Nephron progenitor cell (in vitro differentiated cells): ENCODE results near the gene ATXN2.

Experiments
- DNase-seq: peaks from one replicate; pipeline ENCODE4 v3.0.0; 2021
- H3K27ac Mint-ChIP-seq: 2 replicates; pipeline ENCODE4 v1.8.0; 2021; ENCODE audit warnings: mild to moderate bottlenecking, moderate library complexity, mixed read lengths
- H3K27me3 Mint-ChIP-seq: 2 replicates; pipeline ENCODE4 v1.8.0; 2021; ENCODE audit warnings: mild to moderate bottlenecking, low read depth, mixed read lengths; ENCODE audit not compliant: poor library complexity
- H3K36me3 Mint-ChIP-seq: 2 replicates; pipeline ENCODE4 v1.8.0; 2021; ENCODE audit warnings: low read depth, mixed read lengths
- H3K4me1 Mint-ChIP-seq: 2 replicates; pipeline ENCODE4 v1.8.0; 2021; ENCODE audit warnings: mixed read lengths
- H3K4me3 Mint-ChIP-seq: 2 replicates; pipeline ENCODE4 v1.8.0; 2021; ENCODE audit warnings: mild to moderate bottlenecking, moderate library complexity, mixed read lengths
- H3K9me3 Mint-ChIP-seq: 2 replicates; pipeline ENCODE4 v1.8.0; 2021; ENCODE audit warnings: mild to moderate bottlenecking, moderate library complexity, mixed read lengths
- TF ChIP-seq, protein P1 (sequence below): fragments of 200-600 bp; sonication (generic); IDR thresholded peaks from 2 replicates; pipeline ENCODE4 v1.5.0; 2021; ENCODE audit warnings: antibody characterized with exemption

ATXN2 gene

DNA sequence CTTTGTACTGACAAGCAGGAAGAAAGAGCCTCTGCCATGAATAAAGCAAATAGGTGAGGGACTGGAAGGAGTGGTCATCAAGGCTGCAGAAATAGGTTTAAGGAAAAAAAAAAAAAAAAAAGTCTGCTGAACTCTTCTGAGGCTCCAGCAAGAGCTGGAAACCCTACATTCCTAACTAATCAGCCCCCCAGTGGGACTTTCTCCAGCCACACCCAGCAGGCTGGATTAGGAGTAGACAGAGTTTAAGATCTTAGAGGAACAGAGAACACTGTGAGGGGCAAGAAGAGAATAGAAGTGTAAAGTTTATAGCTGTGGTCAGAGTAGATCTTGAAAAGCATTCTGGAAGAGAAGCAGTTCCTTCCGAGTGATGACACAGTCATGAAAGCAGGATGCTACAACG, 66.4 kb downstream of the ATXN2 start:
- peak overlapping the region; percentile 62 for H3K27ac Mint-ChIP-seq
- H3K9me3 Mint-ChIP-seq = no peaks in the 10 kb centered on the region
- peaks cover 65% of the 10 kb centered on the region for H3K36me3 Mint-ChIP-seq
- no peaks in the 10 kb centered on the region for H3K4me1 Mint-ChIP-seq
- no peaks in the 10 kb centered on the region for H3K27me3 Mint-ChIP-seq
- TF ChIP-seq, protein P1, sequence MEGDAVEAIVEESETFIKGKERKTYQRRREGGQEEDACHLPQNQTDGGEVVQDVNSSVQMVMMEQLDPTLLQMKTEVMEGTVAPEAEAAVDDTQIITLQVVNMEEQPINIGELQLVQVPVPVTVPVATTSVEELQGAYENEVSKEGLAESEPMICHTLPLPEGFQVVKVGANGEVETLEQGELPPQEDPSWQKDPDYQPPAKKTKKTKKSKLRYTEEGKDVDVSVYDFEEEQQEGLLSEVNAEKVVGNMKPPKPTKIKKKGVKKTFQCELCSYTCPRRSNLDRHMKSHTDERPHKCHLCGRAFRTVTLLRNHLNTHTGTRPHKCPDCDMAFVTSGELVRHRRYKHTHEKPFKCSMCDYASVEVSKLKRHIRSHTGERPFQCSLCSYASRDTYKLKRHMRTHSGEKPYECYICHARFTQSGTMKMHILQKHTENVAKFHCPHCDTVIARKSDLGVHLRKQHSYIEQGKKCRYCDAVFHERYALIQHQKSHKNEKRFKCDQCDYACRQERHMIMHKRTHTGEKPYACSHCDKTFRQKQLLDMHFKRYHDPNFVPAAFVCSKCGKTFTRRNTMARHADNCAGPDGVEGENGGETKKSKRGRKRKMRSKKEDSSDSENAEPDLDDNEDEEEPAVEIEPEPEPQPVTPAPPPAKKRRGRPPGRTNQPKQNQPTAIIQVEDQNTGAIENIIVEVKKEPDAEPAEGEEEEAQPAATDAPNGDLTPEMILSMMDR = no peak
- H3K4me3 Mint-ChIP-seq = no peak overlapping the region
- DNase-seq = no peak

DNA sequence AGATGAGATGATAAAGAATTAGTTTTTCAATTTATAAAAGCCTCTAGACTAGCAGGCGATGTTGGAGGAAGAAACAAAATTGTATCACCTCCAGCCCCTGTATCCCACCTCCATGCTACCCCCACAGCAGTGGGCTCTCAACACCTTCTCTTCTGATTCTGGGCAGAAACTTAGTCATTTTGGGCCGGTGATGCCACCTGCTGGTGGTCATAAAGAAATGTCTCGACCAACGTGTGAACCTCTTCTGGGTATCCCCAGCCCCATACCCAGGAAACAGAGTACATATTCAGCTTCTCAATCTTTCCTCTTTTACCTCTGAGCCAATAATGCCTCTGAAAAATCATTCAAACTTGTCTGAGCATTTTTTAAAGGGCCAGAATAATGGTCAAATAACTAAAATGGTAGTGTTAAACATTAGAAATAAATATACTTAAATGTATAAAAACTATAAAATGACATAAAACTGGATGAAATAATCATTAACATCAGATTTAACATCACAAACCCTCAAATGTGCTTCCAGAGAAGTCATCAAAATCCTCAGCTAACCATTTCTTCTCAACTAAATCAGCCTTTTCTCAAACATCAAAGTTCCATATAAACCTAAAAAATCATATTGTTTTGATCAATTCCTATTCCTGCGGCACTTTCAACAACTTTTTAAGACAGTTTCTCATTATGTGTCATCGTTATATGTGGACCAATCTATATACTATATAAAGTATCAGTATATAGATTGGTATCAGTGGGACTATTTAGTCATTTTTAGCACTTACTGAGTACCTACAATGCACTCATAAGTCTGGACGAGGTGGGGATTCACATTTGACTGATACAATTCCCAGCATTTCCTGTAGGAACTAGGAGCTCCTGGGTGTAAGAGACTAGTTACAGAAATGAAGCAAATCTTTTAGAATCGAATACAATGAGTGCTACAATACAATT, 69.4 kb downstream of the ATXN2 start:
- H3K9me3 Mint-ChIP-seq = peaks cover 5% of the 10 kb centered on the region
- DNase-seq = peak; percentile 58
- H3K4me1 Mint-ChIP-seq = no peaks in the 10 kb centered on the region
- no peak overlapping the region for H3K4me3 Mint-ChIP-seq
- TF ChIP-seq, protein P1 = peak; percentile 65
- peak overlapping the region; percentile 62 for H3K27ac Mint-ChIP-seq
- peaks cover 56% of the 10 kb centered on the region for H3K36me3 Mint-ChIP-seq
- no peaks in the 10 kb centered on the region for H3K27me3 Mint-ChIP-seq

DNA sequence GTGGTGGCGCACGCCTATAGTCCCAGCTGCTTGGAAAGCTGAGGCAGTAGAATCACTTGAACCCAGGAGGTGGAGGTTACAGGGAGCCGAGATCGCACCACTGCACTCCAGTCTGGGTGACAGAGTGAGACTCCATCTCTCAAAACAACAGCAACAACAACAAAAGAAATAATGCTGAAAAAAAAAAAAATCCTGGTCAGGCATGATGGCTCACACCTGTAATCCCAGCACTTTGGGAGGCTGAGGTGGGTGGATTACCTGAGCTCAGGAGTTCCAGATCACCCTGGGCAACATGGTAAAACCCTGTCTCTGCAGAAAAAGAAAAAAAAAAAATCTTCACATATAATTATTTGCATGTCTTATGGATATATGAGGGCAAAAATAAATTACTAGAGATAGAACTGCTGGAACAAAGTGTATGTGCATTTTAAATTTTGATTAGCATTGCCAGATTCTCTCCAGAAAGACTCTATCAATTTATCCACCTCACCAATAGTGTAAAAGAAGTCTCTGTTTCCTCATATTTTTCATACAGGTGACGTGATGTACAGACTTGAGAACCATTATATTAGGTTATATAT, 75.4 kb downstream of the ATXN2 start:
- H3K27me3 Mint-ChIP-seq = peaks cover 5% of the 10 kb centered on the region
- no peaks in the 10 kb centered on the region for H3K4me1 Mint-ChIP-seq
- H3K27ac Mint-ChIP-seq = no peak overlapping the region
- peaks cover 53% of the 10 kb centered on the region for H3K36me3 Mint-ChIP-seq
- DNase-seq = no peak
- no peak overlapping the region for H3K4me3 Mint-ChIP-seq
- TF ChIP-seq, protein P1 = no peak
- H3K9me3 Mint-ChIP-seq = peaks cover 5% of the 10 kb centered on the region

DNA sequence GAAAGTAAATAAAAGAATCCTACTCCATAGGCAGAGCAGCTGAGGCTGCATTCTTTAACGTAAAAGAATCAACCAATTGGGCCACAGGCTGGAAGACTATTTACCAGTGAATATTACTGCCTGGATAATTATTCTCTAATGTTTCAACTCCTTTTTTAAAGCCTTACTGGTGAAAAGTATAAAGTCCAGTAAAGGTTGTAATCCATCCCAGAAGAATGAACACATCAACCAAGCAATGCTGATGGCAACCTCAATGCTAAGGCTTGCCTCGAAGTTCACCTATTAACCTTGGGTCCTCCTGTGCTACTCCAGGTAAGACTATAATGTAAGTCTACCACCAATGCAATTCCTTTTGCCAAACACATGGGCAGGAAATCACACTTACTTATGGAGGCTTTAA, 77.3 kb downstream of the ATXN2 start:
- Mint-ChIP-seq H3K4me1 (no peaks in the 10 kb centered on the region), H3K9me3 (peaks cover 4% of the 10 kb centered on the region), H3K27me3 (peaks cover 5% of the 10 kb centered on the region), H3K4me3 (no peak overlapping the region), H3K27ac (no peak overlapping the region), H3K36me3 (peaks cover 40% of the 10 kb centered on the region)
- TF ChIP-seq, protein P1 = no peak
- no peak for DNase-seq

DNA sequence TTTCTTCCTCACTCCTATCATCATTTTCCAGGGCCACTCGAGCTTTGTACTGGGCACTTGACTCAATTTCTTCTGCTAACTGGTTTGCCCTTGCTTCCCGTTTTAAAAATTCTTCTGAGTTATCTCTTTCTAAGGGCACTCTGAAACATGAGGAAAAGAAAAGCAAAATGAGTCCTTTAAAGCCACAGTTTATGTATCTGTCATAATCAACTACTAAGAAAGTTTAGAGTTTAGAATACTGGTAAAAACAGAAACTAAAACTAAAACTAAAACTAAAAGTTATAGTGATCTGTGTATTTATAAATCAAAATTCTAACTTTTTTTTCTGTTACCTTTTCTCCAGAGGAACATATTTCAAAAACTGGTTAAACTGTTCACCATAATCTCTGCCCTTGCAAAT, 79.2 kb downstream of the ATXN2 start:
- H3K4me1 Mint-ChIP-seq = no peaks in the 10 kb centered on the region
- H3K4me3 Mint-ChIP-seq = no peak overlapping the region
- H3K27ac Mint-ChIP-seq = no peak overlapping the region
- DNase-seq = no peak
- H3K36me3 Mint-ChIP-seq = peaks cover 42% of the 10 kb centered on the region
- peaks cover 5% of the 10 kb centered on the region for H3K27me3 Mint-ChIP-seq
- TF ChIP-seq, protein P1 = no peak
- no peaks in the 10 kb centered on the region for H3K9me3 Mint-ChIP-seq
